ENCODE data around the gene JARID2. TPM values are rescaled to one million over a fixed set of nuclear protein-coding genes. Genes with fewer than 3 reads are reported as not detected.

JARID2 gene
- total RNA-seq, 1 experiment from 2014 or later, result 6.0 TPM

DNA sequence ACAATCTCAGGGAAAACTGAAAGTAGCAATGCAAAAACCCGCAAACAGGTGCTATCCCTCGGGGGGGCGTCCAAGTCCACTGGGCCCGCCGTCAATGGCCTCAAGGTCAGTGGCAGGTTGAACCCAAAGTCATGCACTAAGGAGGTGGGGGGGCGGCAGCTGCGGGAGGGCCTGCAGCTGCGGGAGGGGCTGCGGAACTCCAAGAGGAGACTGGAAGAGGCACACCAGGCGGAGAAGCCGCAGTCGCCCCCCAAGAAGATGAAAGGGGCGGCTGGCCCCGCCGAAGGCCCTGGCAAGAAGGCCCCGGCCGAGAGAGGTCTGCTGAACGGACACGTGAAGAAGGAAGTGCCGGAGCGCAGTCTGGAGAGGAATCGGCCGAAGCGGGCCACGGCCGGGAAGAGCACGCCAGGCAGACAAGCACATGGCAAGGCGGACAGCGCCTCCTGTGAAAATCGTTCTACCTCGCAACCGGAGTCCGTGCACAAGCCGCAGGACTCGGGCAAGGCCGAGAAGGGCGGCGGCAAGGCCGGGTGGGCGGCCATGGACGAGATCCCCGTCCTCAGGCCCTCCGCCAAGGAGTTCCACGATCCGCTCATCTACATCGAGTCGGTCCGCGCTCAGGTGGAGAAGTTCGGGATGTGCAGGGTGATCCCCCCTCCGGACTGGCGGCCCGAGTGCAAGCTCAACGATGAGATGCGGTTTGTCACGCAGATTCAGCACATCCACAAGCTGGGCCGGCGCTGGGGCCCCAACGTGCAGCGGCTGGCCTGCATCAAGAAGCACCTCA is 250.7 kb downstream of the JARID2 start:
- Histone ChIP-seq H3K9me3 (ENCODE audit: control insufficient read depth, insufficient read depth, low read depth, low read length) (no peaks in the 10 kb centered on the region), H3K27ac (ENCODE audit: low read length) (no peak overlapping the region), H3K4me3 (ENCODE audit: low read depth in 2 of 2, low read length in 2 of 2) (no peak overlapping the region), H3K4me1 (ENCODE audit: control insufficient read depth, insufficient read depth, low read length) (no peaks in the 10 kb centered on the region), H3K36me3 (ENCODE audit: control insufficient read depth, insufficient read depth, low read length) (no peaks in the 10 kb centered on the region), H3K27me3 (ENCODE audit: control insufficient read depth, insufficient read depth, low read length) (no peaks in the 10 kb centered on the region)
- intact Hi-C loops (cut with micrococcal nuclease; ENCODE audit: unreplicated experiment), result loop anchor here (10.0 kb wide), 2 partner anchors 128 to 1282 kb away; no protein-coding TSS in a partner anchor
- TF ChIP-seq, protein P1, sequence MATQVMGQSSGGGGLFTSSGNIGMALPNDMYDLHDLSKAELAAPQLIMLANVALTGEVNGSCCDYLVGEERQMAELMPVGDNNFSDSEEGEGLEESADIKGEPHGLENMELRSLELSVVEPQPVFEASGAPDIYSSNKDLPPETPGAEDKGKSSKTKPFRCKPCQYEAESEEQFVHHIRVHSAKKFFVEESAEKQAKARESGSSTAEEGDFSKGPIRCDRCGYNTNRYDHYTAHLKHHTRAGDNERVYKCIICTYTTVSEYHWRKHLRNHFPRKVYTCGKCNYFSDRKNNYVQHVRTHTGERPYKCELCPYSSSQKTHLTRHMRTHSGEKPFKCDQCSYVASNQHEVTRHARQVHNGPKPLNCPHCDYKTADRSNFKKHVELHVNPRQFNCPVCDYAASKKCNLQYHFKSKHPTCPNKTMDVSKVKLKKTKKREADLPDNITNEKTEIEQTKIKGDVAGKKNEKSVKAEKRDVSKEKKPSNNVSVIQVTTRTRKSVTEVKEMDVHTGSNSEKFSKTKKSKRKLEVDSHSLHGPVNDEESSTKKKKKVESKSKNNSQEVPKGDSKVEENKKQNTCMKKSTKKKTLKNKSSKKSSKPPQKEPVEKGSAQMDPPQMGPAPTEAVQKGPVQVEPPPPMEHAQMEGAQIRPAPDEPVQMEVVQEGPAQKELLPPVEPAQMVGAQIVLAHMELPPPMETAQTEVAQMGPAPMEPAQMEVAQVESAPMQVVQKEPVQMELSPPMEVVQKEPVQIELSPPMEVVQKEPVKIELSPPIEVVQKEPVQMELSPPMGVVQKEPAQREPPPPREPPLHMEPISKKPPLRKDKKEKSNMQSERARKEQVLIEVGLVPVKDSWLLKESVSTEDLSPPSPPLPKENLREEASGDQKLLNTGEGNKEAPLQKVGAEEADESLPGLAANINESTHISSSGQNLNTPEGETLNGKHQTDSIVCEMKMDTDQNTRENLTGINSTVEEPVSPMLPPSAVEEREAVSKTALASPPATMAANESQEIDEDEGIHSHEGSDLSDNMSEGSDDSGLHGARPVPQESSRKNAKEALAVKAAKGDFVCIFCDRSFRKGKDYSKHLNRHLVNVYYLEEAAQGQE (IDR thresholded peaks at IDR 0.05; ENCODE audit: insufficient read depth in 1 of 2, low read depth in 2 of 2, low read length in 1 of 2), result no peak
- no peak for TF ChIP-seq POLR2AphosphoS5 (IDR thresholded peaks at IDR 0.05; ENCODE audit: low read depth, low read length)
- TF ChIP-seq TCF7L2 (IDR thresholded peaks at IDR 0.05; ENCODE audit: low read depth, low read length), result no peak
- no peak for TF ChIP-seq SIN3A (IDR thresholded peaks at IDR 0.05; ENCODE audit: borderline replicate concordance, insufficient read depth, low read depth, low read length)
- TF ChIP-seq, protein P2, sequence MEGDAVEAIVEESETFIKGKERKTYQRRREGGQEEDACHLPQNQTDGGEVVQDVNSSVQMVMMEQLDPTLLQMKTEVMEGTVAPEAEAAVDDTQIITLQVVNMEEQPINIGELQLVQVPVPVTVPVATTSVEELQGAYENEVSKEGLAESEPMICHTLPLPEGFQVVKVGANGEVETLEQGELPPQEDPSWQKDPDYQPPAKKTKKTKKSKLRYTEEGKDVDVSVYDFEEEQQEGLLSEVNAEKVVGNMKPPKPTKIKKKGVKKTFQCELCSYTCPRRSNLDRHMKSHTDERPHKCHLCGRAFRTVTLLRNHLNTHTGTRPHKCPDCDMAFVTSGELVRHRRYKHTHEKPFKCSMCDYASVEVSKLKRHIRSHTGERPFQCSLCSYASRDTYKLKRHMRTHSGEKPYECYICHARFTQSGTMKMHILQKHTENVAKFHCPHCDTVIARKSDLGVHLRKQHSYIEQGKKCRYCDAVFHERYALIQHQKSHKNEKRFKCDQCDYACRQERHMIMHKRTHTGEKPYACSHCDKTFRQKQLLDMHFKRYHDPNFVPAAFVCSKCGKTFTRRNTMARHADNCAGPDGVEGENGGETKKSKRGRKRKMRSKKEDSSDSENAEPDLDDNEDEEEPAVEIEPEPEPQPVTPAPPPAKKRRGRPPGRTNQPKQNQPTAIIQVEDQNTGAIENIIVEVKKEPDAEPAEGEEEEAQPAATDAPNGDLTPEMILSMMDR (IDR thresholded peaks at IDR 0.05), result no peak
- POLR2A ChIA-PET, result no interaction called here
- no TSS peak for BruUV-seq (replicated peaks)
- ATAC-seq (no peak), DNase-seq (ENCODE audit: low read depth, low spot score) (no peak)
- CTCF ChIA-PET, result interaction anchor here (0.7 kb wide), 1 partner anchor 1472 kb away, joined by 3 read pairs; no protein-coding TSS in a partner anchor
- in situ Hi-C loops (cut with HindIII; ENCODE audit: low pct_unique_long_range_greater_than_20kb, low sequenced_read_pairs), result no loop called here

DNA sequence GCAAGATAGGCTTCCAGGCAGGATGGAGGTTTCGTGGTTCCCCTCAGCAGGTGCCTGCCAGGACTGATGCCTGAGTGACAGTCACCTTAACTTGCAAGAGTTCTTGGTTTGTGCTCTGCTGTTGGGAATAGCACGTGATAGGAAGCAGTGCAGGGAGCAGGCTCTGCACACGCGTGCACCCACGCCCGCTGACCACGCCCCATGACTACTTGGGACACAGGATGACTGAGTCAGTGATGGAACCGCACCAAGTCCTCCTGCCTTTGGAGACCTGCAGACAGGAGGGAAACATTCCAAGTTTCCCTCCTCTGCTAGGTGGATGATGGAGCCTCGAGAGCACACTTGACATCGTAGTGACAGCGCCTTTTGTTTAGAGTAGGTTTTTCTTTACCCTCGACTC is 252.8 kb downstream of the JARID2 start:
- DNase-seq (ENCODE audit: low read depth, low spot score), result no peak
- no TSS peak for BruUV-seq (replicated peaks)

More for the DNA sequence above, 252.8 kb downstream of the JARID2 start:
- intact Hi-C loops (cut with micrococcal nuclease; ENCODE audit: unreplicated experiment) (loop anchor here (10.0 kb wide), 2 partner anchors 126 to 1284 kb away; no protein-coding TSS in a partner anchor), in situ Hi-C loops (cut with HindIII; ENCODE audit: low pct_unique_long_range_greater_than_20kb, low sequenced_read_pairs) (no loop called here)
- Histone ChIP-seq H3K27ac (ENCODE audit: low read length) (no peak overlapping the region), H3K4me3 (ENCODE audit: low read depth in 2 of 2, low read length in 2 of 2) (no peak overlapping the region), H3K36me3 (ENCODE audit: control insufficient read depth, insufficient read depth, low read length) (no peaks in the 10 kb centered on the region), H3K27me3 (ENCODE audit: control insufficient read depth, insufficient read depth, low read length) (no peaks in the 10 kb centered on the region), H3K9me3 (ENCODE audit: control insufficient read depth, insufficient read depth, low read depth, low read length) (no peaks in the 10 kb centered on the region), H3K4me1 (ENCODE audit: control insufficient read depth, insufficient read depth, low read length) (no peaks in the 10 kb centered on the region)
- ATAC-seq, result no peak
- ChIA-PET POLR2A (no interaction called here), CTCF (no interaction called here)
- TF ChIP-seq, protein P1 (IDR thresholded peaks at IDR 0.05; ENCODE audit: insufficient read depth in 1 of 2, low read depth in 2 of 2, low read length in 1 of 2), result no peak
- TF ChIP-seq SIN3A (IDR thresholded peaks at IDR 0.05; ENCODE audit: borderline replicate concordance, insufficient read depth, low read depth, low read length) (no peak), POLR2AphosphoS5 (IDR thresholded peaks at IDR 0.05; ENCODE audit: low read depth, low read length) (no peak), TCF7L2 (IDR thresholded peaks at IDR 0.05; ENCODE audit: low read depth, low read length) (no peak)
- TF ChIP-seq, protein P2 (IDR thresholded peaks at IDR 0.05), result no peak
